K562 (cell line): ENCODE results near the gene MED15. TPM values are rescaled to one million over a fixed set of nuclear protein-coding genes. Genes with fewer than 3 reads are reported as not detected.
A peak's percentile ranks its signal among the peaks of the same experiment; 100 is the strongest.

Experiments used
- CBX1 ChIP-seq: sonication (generic); IDR thresholded peaks from 2 replicates; pipeline ENCODE4 v1.6.1; 2016; ENCODE audit warnings: antibody characterized with exemption, low read depth, mild to moderate bottlenecking
- CREB1 ChIP-seq, 2 experiments: sonication (generic) in 1 of 2; formaldehyde crosslinking in 1 of 2; IDR thresholded peaks; 2 replicates each; pipeline versions ENCODE4 v1.6.1 to v1.8.0; 2012 to 2022; ENCODE audit warnings: inconsistent platforms in 1 of 2, mild to moderate bottlenecking in 1 of 2, missing genetic modification reagents in 1 of 2, moderate library complexity in 1 of 2
- E2F1 ChIP-seq: sonication (generic); formaldehyde crosslinking; IDR thresholded peaks from 2 replicates; pipeline ENCODE4 v1.8.1; 2023; ENCODE audit warnings: mild to moderate bottlenecking, missing genetic modification reagents, moderate library complexity
- FOXO4 ChIP-seq: fragments of 450-650 bp; formaldehyde crosslinking; IDR thresholded peaks from 2 replicates; pipeline ENCODE4 v1.4.0; 2020; ENCODE audit warnings: mild to moderate bottlenecking, moderate library complexity
- FOXP1 ChIP-seq: sonication (generic); formaldehyde crosslinking; IDR thresholded peaks from 2 replicates; pipeline ENCODE4 v1.8.0; 2022; ENCODE audit warnings: mild to moderate bottlenecking, missing genetic modification reagents
- FOXP4 ChIP-seq: sonication (generic); formaldehyde crosslinking; IDR thresholded peaks from 2 replicates; pipeline ENCODE4 v1.8.0; 2022; ENCODE audit warnings: mild to moderate bottlenecking, missing genetic modification reagents, borderline replicate concordance
- HEY1 ChIP-seq: fragments of 250-450 bp; sonication (Bioruptor Pico); IDR thresholded peaks from 2 replicates; pipeline ENCODE4 v1.5.0; 2020; ENCODE audit warnings: mild to moderate bottlenecking, moderate library complexity, borderline replicate concordance
- PBX2 ChIP-seq, 2 experiments: IDR thresholded peaks in 1 of 2; conservative IDR thresholded peaks in 1 of 2; 2 replicates each; pipeline ENCODE4 v1.6.1; 2016; ENCODE audit warnings: low read depth in 2 of 2, mild to moderate bottlenecking in 1 of 2, missing compliant biosample characterization in 1 of 2, missing genetic modification characterization in 1 of 2, moderate library complexity in 1 of 2
- TCFL5 ChIP-seq: fragments of 250-450 bp; sonication (Bioruptor Pico); conservative IDR thresholded peaks from 2 replicates; pipeline ENCODE4 v1.6.1; 2021; ENCODE audit warnings: mild to moderate bottlenecking, moderate library complexity, matching md5 sums
- ZBTB34 ChIP-seq: fragments of 250-450 bp; sonication (Bioruptor Pico); IDR thresholded peaks from 2 replicates; pipeline ENCODE4 v1.8.0; 2021; ENCODE audit warnings: mild to moderate bottlenecking, moderate library complexity
- polyA plus RNA-seq, 8 experiments: library from polyadenylated mRNA; depleted of rRNA in 4 of 8; stranded (reverse) in 5 of 8; unstranded in 3 of 8; fragments of >200 nt; fragmentation: Nextera tagmentation in 2 of 8; fragmentation: Illumina TruSeq in 1 of 8; extraction: Ambion mirVana in 2 of 8; extraction: Trizol in 1 of 8; gene quantifications; 2 replicates each; pipeline versions ENCODE4 v1.2.1 to v1.2.3, GENCODE V29; 2011 to 2014; ENCODE audit warnings: inconsistent platforms in 1 of 8, missing spikeins in 1 of 8
- total RNA-seq, 7 experiments: library from RNA; depleted of rRNA in 6 of 7; stranded (reverse); fragments of >200 nt in 6 of 7; fragmentation: Illumina TruSeq in 2 of 7; extraction: Trizol in 2 of 7; gene quantifications; 2 replicates each; pipeline versions ENCODE4 v1.2.1 to v1.2.3, GENCODE V29; 2011 to 2021; ENCODE audit warnings: low replicate concordance in 1 of 7

Gene MED15
- total and polyA plus RNA-seq, 9 of the 15 experiments (the other 6 are each of a cell fraction or from before 2014, with no cell fraction given) = 4.0 to 271 (median 60.1) TPM

- TF ChIP-seq TCFL5 (CRISPR knock-in tag) = no peak
- TF ChIP-seq FOXP1 = 0 out of 2 replicates have a peak, but pooled peaks have one; percentile 9
- 0 out of 2 replicates have a peak, but pooled peaks have one; percentile 0 for TF ChIP-seq E2F1
- peak; percentile 45; the same call in 1 of the 2 replicates for TF ChIP-seq ZBTB34 (CRISPR knock-in tag)
- TF ChIP-seq FOXO4 (CRISPR knock-in tag) = 0 out of 2 replicates have a peak, but pooled peaks have one; percentile 68
- TF ChIP-seq CREB1 (IDR thresholded peaks at IDR 0.05) = no peak
- TF ChIP-seq CREB1 (CRISPR knock-in tag; IDR thresholded peaks at IDR 0.05) = no peak
- no peak for TF ChIP-seq CBX1
- 0 out of 2 replicates have a peak, but pooled peaks have one; percentile 57 for TF ChIP-seq FOXP4
- TF ChIP-seq PBX2 (CRISPR knock-in tag; IDR thresholded peaks at IDR 0.05; ENCODE audit: low read depth) = no peak
- peak; percentile 14; the same call in 1 of the 2 replicates for TF ChIP-seq PBX2 (tag; conservative IDR thresholded peaks at IDR 0.05; ENCODE audit: low read depth)
- peak; percentile 63 for TF ChIP-seq HEY1 (CRISPR knock-in tag)
These were observed 39.1 kb downstream of the MED15 start (continued) for GRCh38 chr22:20546541-20546950.
